Activated naive CD4-positive, alpha-beta T cell treated with Interleukin-2 at 50 U/mL for 16 hours (primary cell): ENCODE results near the gene ADAMTS7.
"Not testable (repeated sequence)": the region's sequence is repeated elsewhere in the genome, so short reads cannot be mapped to it uniquely, and the experiment has no call there.

Source experiments
- DNase-seq: peaks from one replicate; pipeline ENCODE4 v3.0.0-alpha.2; 2020

The ADAMTS7 gene

GRCh38 chr15:78778422-78778821, 32.8 kb downstream of the ADAMTS7 start:
- DNase-seq, result no peak

DNA sequence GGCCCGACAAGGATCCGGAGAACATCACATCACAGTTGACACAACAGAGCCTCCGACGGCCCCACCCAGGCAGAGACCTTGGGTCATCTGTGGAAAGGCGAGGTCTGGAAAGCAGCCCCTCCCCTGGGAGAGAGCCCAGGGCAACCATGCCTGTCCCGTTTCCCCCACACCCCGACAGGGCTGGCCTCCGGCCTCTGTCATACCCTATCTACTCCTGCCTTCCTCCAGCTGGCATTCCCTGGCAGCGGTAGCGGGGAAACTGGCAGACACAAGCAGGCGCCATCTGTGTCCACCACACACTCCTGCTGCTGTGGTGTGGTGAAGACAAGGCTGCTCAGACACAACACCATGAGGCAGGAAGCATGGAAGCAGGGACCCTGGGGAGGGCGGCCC, 33.3 kb downstream of the ADAMTS7 start:
- DNase-seq, result not testable (repeated sequence)

GRCh38 chr15:78777290-78777952, 33.8 kb downstream of the ADAMTS7 start:
- not testable (repeated sequence) for DNase-seq

- DNase-seq, result not testable (repeated sequence)
These were observed 35.0 kb downstream of the ADAMTS7 start for GRCh38 chr15:78776046-78776925.

GRCh38 chr15:78775472-78775871, 35.8 kb downstream of the ADAMTS7 start:
- no peak for DNase-seq

- DNase-seq, result not testable (repeated sequence)
These were observed 36.7 kb downstream of the ADAMTS7 start for GRCh38 chr15:78774451-78774990.

- DNase-seq, result not testable (repeated sequence)
These were observed 37.4 kb downstream of the ADAMTS7 start for GRCh38 chr15:78773765-78774450.

- DNase-seq, result no peak
These were observed 38.5 kb downstream of the ADAMTS7 start for GRCh38 chr15:78772738-78773137.

GRCh38 chr15:78771436-78772000, 39.7 kb downstream of the ADAMTS7 start:
- DNase-seq, result not testable (repeated sequence)

DNA sequence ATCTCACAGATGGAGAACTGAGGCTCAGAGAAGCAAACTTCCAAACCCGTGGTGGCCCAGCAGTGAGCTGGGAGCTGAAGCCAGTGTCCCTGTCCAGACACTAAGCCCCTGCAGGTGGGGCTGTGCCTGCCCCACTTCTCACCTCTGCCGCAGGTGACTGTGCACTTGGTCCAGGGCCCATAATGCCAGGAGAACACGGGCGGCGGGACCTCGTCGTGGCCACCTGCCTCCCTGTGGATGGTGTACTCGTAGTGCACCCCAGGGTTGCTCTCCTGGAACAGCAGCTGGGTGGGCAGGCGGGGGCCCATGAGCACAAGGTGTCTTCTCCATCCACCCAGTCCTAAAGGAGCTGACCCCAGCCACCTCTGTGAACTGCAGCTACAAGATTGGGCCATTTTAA, 40.2 kb downstream of the ADAMTS7 start:
- not testable (repeated sequence) for DNase-seq

- not testable (repeated sequence) for DNase-seq
These were observed 41.6 kb downstream of the ADAMTS7 start for GRCh38 chr15:78769473-78770225.

- DNase-seq, result no peak
These were observed 42.5 kb downstream of the ADAMTS7 start for GRCh38 chr15:78768531-78769408.

DNA sequence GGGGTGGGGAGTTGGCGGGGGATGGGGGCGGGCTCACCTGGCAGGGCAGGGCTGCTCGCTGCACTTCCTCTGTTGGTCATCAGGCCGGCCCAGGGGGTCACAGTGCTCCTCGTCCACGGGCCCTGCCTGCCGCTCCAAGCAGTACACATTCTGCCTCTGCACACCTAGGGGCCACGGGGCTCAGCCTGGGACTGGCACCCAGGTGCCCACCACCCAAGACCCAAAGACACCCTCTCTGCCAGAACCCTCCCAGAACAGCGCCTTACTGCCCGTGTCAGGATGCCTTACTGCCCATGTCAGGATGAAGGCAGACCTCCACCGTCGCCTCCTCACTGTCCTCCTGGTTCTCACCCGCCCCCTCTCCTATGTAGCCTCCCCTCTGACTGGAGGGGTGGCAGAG, 43.2 kb downstream of the ADAMTS7 start:
- no peak for DNase-seq

DNA sequence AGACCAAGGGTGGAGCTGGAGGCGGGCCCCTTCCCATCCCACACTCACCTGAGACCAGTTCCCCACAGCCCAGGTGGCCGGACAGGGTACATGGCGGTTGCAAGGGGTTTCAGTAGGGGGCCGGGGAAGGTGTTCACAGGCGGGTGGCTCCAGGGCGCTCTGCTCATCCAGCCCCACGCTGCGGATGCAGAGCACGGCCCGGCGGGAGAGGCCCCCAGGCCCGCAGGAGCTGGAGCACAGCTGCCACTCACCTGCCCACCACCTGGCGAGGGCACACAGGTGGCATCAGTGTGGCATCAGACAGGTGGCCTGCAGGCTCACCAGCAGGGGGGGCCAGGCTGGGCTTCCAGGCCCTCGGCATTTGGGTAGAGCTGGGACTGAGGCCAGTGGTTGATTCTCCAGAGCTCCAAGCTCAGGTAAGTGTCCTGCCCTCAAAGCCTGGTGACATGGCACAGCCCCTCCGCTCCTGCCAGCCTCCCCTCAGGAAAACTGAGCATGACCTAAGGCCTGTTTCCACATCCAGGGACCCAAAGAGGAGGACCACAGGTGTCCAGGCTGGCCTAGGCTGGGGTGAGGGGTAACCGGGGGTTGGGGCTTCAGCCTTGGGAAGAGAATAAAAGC, 43.8 kb downstream of the ADAMTS7 start:
- no peak for DNase-seq

DNA sequence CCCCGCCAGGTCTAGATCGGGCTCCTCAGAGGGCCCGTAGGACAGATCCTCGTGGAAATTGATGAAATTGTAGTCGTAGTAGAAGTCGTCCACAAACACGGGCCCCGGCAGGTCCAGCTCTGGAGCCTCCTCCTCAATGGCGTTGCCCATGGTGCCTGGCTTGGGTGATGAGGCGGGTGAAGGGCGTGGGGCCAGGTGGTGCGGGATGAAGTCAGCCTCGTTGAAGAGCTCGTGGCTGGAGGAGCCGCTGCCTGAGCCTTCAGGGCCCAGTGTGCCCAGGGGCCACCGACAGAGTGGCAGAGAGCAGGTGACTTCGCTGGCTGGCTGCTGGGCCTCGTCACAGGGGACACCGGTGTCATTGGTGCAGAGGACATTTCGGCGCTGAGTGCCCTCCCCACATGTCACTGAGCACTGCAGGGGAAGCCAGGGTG, 44.6 kb downstream of the ADAMTS7 start:
- DNase-seq, result not testable (repeated sequence)

DNA sequence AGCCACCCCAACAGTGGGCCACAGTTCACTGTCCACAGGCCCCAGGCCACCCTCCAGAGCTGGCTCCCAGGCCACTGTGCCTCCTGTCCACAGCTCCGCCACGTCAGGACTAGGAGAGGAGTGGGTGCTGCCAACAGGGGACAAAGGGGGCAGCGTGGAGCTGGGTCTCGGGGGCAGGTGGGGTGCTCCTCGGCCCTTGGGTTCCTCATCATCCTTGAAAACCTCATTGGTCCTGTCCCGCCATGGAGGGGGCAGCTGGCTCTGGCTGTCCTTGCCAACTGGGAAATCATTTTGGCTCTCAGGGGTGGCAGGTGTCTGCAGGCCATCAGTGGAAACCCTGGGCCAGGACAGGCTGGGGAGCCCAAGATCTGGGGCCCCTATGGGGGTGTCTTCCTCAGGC, 45.2 kb downstream of the ADAMTS7 start:
- no peak for DNase-seq

DNA sequence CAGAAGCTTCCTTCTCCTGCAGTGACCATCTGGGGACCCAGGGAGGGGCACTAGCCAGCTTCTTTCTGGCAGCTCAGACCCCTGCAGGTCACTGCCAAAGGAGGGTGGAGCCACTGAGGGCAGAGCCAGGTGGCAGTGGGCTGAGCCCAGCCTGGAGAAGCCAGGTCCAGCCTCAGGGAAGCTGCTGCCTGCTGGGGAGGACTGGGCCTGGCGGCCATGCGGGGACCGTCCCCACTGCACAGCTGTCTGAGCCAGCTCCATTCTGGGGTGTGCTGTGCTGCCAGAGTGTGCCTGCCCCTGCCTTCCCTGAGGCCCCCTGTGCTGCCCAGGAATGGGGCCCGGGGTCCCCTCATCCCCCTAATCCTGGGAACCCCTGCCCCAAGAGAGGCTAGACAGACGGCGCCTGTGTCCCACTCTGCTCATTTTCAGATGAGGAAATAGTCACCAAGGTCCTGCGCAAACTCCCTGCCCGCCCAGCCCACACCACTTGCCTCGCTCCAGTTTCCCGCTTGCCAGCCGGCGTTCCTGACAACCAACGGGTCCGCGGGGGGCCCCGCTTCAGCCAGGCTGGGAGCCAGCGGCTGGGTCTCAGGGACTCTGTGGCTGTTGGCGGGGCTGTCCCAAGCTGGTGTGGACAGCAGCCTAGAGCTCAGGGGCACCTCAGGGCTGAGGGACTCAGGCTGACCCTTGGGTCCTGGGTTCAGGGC, 46.0 kb downstream of the ADAMTS7 start:
- not testable (repeated sequence) for DNase-seq

GRCh38 chr15:78764340-78765153, 46.7 kb downstream of the ADAMTS7 start:
- not testable (repeated sequence) for DNase-seq

GRCh38 chr15:78763796-78764241, 47.4 kb downstream of the ADAMTS7 start:
- no peak for DNase-seq
